PFSK-1 (cell line): Measurements from ENCODE around the gene KLK4.

Source experiments
- POLR2AphosphoS5 ChIP-seq: IDR thresholded peaks from 2 replicates; pipeline ENCODE4 v1.6.1; 2012; ENCODE audit warnings: low read depth, mild to moderate bottlenecking, control low read depth, low read length, moderate library complexity
- REST ChIP-seq, 2 experiments: IDR thresholded peaks; 2 replicates each; pipeline versions ENCODE4 v1.6.1 to v1.8.0; 2011 to 2012; ENCODE audit warnings: low read depth in 2 of 2, low read length in 2 of 2, control low read depth in 1 of 2, inconsistent platforms in 1 of 2, mild to moderate bottlenecking in 1 of 2, moderate library complexity in 1 of 2; ENCODE audit not compliant: insufficient read depth in 1 of 2
- SIN3A ChIP-seq: IDR thresholded peaks from 2 replicates; pipeline ENCODE4 v1.6.1; 2012; ENCODE audit warnings: mild to moderate bottlenecking, low read length, moderate library complexity, borderline replicate concordance; ENCODE audit not compliant: insufficient read depth
- TAF1 ChIP-seq: IDR thresholded peaks from 2 replicates; pipeline ENCODE4 v1.6.1; 2012; ENCODE audit warnings: low read length, control low read depth, borderline replicate concordance; ENCODE audit not compliant: insufficient read depth

DNA sequence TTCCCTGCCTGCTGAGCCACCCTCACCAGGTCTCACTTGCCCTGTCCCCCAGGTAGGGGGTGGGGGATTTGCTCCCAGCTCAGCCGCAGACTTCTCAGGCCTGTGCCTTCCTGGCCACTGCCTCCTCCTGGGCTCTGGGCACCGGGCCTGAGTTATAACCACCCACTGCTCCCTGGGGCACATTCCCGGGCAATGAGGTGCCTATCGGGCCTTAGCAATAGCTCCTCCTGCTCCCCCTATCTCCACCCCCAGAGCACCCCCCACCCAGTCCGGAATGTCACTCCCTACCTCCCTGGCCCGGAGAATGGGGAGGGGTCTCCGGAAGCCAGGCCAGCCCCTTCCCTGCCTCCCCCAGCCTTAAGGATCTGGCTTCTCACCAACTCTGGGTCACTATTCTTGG lies 41.7 kb upstream of the KLK4 start, which contains the start of gene KLK5:
- no peak for TF ChIP-seq TAF1
- no peak for TF ChIP-seq POLR2AphosphoS5
- TF ChIP-seq REST (IDR thresholded peaks at IDR 0.05; ENCODE audit: insufficient read depth in 1 of 2, low read depth in 2 of 2, low read length in 2 of 2): no peak
- no peak for TF ChIP-seq SIN3A
